ENCODE data around the gene C2orf69.

C2orf69 gene, protein sequence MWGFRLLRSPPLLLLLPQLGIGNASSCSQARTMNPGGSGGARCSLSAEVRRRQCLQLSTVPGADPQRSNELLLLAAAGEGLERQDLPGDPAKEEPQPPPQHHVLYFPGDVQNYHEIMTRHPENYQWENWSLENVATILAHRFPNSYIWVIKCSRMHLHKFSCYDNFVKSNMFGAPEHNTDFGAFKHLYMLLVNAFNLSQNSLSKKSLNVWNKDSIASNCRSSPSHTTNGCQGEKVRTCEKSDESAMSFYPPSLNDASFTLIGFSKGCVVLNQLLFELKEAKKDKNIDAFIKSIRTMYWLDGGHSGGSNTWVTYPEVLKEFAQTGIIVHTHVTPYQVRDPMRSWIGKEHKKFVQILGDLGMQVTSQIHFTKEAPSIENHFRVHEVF

DNA sequence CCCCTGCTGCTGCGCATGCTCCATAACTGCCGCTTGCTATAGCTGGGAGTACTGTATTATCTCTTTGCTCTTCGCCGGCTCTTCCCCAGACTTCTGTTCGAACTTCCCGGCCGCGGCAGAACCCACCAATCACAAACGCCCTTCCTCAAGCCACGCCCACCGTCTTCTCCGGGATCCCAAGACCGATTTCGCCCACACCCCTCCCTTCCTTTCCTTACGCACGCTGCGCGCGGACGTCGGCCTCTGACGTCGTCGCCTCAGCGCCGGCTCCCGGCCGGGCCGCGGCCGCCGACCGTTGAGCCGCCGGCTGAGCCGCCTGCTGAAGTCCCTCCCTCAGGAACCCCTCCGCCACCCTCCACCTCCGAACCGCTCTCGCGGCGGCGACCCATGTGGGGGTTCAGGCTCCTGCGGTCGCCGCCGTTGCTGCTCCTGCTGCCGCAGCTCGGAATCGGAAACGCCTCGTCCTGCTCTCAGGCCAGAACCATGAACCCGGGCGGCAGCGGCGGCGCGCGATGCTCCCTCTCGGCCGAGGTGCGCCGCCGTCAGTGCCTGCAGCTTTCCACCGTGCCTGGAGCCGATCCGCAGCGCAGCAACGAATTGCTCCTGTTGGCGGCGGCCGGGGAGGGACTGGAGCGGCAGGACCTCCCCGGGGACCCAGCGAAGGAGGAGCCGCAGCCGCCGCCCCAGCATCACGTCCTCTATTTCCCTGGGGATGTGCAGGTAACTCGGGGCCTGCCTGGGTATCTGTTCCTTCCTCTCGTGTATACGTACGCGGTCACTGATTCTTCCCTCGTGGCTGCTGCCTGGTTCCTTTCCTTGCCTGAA is at the start of gene C2orf69:
Gene C2orf69, plus strand, starts transcription at position 242 of the 825 bp plus-strand sequence. Its CDS starts 146 bp downstream, at position 388.
- H3K4me3 ChIP-seq (ENCODE audit: low read length) = peak within 1 kb of the TSS; percentile 92
- TF ChIP-seq, protein P1, sequence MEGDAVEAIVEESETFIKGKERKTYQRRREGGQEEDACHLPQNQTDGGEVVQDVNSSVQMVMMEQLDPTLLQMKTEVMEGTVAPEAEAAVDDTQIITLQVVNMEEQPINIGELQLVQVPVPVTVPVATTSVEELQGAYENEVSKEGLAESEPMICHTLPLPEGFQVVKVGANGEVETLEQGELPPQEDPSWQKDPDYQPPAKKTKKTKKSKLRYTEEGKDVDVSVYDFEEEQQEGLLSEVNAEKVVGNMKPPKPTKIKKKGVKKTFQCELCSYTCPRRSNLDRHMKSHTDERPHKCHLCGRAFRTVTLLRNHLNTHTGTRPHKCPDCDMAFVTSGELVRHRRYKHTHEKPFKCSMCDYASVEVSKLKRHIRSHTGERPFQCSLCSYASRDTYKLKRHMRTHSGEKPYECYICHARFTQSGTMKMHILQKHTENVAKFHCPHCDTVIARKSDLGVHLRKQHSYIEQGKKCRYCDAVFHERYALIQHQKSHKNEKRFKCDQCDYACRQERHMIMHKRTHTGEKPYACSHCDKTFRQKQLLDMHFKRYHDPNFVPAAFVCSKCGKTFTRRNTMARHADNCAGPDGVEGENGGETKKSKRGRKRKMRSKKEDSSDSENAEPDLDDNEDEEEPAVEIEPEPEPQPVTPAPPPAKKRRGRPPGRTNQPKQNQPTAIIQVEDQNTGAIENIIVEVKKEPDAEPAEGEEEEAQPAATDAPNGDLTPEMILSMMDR (IDR thresholded peaks at IDR 0.05; ENCODE audit: insufficient read depth, low read depth, low read length, missing control alignments) = no peak
- DNase-seq (ENCODE audit: low read depth) = peak; percentile 99

DNA sequence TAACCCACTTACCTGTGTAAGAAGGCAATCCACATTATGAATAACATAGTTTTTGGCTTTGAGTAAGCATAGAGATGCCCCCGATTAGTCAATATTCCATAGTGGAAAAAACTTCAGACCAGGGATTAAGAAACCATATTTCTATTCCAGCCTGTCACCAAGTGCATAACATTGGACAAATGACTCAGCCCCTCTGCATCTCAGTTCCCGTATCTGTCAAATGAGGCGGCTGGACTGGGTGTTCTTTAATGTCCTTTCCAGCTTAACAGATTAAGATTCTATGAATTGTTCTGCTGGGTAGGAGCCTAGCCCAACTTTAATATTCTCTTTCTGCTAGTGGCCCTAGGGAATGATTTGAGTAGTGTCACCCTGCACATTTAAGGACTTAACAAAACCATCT is 48.3 kb upstream of the C2orf69 start:
- TF ChIP-seq, protein P1 (IDR thresholded peaks at IDR 0.05; ENCODE audit: insufficient read depth, low read depth, low read length, missing control alignments) = no peak
- H3K4me3 ChIP-seq (ENCODE audit: low read length) = no peak overlapping the region
- no peak for DNase-seq (ENCODE audit: low read depth)

DNA sequence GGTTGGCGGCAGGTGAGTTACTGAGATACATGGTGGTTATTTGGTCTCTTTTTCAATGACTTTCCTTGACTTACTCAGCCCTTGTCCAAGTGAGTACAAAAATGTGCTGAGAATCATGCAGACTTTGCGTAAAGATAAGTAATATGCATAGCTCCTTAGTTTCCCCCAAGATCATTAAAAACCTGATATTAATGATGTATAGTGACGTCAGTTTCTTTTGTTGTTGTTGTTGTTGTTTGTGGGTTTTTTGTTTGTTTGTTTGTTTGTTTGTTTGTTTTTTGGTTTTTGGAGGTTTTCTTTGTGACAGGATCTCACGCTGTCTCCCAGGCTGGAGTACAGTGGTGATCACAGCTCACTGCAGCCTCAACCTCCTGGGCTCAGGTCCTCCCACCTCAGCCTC is 45.2 kb upstream of the C2orf69 start:
- DNase-seq (ENCODE audit: low read depth) = no peak
- H3K4me3 ChIP-seq (ENCODE audit: low read length) = no peak overlapping the region
- TF ChIP-seq, protein P1 (IDR thresholded peaks at IDR 0.05; ENCODE audit: insufficient read depth, low read depth, low read length, missing control alignments) = no peak

DNA sequence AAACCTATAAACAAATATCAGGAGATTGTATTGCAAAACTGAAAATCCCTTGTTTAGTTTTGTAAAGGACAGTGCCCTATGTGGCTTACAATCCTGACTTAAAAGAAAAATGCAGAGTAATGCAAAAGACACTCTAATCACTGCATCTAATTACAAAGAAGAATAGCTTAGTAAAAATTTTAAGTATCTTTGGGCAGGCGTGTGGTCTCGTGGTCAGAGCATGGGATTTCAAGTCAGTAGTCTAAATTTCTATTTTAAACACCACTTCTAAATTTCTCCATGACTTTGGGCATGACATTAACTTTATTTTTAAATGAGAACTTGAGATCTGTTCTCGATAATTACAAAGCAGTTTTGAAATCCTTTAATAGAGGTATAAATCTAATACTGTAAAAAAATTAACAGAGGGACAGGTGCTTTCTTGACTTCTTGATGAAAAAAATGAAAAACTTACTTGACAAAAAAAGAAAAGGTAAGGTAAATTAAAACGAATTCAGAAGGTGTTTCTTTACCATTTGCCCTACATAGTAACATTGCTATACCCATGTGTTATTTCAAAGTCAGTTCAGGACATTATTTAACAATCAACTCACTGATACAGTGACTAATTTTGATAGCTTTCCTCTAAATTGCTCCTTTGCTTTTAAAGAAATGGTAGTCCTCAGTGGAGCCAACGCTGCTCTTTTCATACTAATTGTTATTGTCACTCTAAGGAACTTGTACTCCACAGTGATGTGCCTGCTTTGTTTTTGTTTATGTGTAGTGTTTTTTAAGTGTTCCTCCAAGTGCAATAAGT is 42.5 kb upstream of the C2orf69 start:
- no peak overlapping the region for H3K4me3 ChIP-seq (ENCODE audit: low read length)
- TF ChIP-seq, protein P1 (IDR thresholded peaks at IDR 0.05; ENCODE audit: insufficient read depth, low read depth, low read length, missing control alignments) = no peak
- DNase-seq (ENCODE audit: low read depth) = no peak

DNA sequence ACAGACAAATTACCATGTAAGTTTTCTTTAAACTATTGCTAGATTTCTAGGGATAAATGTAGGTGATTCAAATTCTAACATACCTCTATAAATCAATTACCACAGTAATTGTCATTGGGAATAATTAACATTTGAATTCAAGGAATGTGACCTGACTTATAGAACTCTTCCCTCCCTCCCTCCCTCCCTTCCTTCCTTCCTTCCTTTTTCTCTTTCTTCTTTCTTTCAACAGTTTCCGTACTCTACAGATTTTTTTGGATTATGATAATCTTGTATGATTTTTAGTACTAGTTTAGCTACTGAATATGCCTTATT is 41.9 kb upstream of the C2orf69 start:
- H3K4me3 ChIP-seq (ENCODE audit: low read length) = no peak overlapping the region
- no peak for DNase-seq (ENCODE audit: low read depth)
- TF ChIP-seq, protein P1 (IDR thresholded peaks at IDR 0.05; ENCODE audit: insufficient read depth, low read depth, low read length, missing control alignments) = no peak

DNA sequence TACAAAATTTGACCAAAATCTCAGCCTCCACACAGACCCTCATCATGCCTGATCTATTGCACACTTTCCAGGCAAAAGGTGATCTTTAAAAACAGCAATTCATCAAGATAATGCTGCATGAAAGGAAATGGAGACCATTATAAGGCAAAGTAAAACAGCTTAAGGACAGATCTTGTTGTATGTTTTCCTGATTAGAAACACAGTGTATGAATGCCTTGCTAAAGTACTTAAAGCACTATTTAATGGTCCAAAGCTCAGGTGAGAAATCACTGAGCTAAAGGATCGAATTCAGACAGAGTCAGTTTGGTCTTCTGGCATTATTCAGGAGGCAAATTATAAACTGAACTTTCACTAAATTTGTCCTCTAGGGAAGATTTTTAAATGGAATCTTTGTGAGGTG is 41.4 kb upstream of the C2orf69 start:
- no peak overlapping the region for H3K4me3 ChIP-seq (ENCODE audit: low read length)
- TF ChIP-seq, protein P1 (IDR thresholded peaks at IDR 0.05; ENCODE audit: insufficient read depth, low read depth, low read length, missing control alignments) = no peak
- DNase-seq (ENCODE audit: low read depth) = no peak
